K562 (cell line): ENCODE data around the gene TM9SF4. TPM values are rescaled to one million over a fixed set of nuclear protein-coding genes. Genes with fewer than 3 reads are reported as not detected.

Source experiments
- ATAC-seq: fragments of 200-7000 bp; cut with Tn5 transposase; 3 replicates; pipeline ENCODE4 v1.9.1; 2020; ENCODE audit warnings: moderate library complexity
- BruUV-seq: library from RNA; stranded (reverse); fragments of 400-500 nt; replicated peaks from 2 replicates; lab custom pipeline; 2021; lab: Mats Ljungman, UMichigan
- CTCF ChIA-PET: fragments of 300-600 bp; formaldehyde crosslinking; extraction: SDS; loops from one replicate; lab custom pipeline; 2021; ENCODE audit warnings: low intra/inter-chr PET ratio; lab: Yijun Ruan, JAX
- POLR2A ChIA-PET: fragments of 300-600, 350-650 bp; sonication (Branson Sonifier 250); formaldehyde crosslinking; extraction: SDS; loops from one replicate; lab custom pipeline; 2021; ENCODE audit warnings: antibody characterized with exemption, inconsistent platforms; lab: Yijun Ruan, JAX
- DNase-seq, 4 experiments: peaks; one replicate each; pipeline versions ENCODE4 v3.0.0 to v3.0.0-alpha.2; 2011 to 2018; ENCODE audit warnings: low spot score in 3 of 4, mixed read lengths in 3 of 4; ENCODE audit errors: extremely low read depth in 1 of 4
- FAIRE-seq: peaks from 2 replicates; lab custom pipeline; 2011; peaks lifted over from hg19 to GRCh38; lab: Jason Lieb, UNC
- H2AFZ ChIP-seq: 2 replicates; pipeline ENCODE4 v1.6.0; 2011; ENCODE audit warnings: low read depth, low read length, control low read depth, inconsistent platforms
- H3K27ac ChIP-seq: fragments of 200-600 bp; 3 replicates; pipeline ENCODE4 v1.8.0; 2011; ENCODE audit warnings: low read depth, mild to moderate bottlenecking, control low read depth, inconsistent platforms, low read length, moderate library complexity, mixed read lengths; ENCODE audit errors: extremely low read depth
- H3K27me3 ChIP-seq, 2 experiments: fragments of 300-600 bp in 1 of 2; 2 replicates in 1 of 2; 3 replicates in 1 of 2; pipeline versions ENCODE4 v1.6.0 to v1.8.0; 2011; ENCODE audit warnings: inconsistent platforms in 2 of 2, low read length in 2 of 2, mild to moderate bottlenecking in 1 of 2, mixed read lengths in 1 of 2, moderate library complexity in 1 of 2; ENCODE audit not compliant: control insufficient read depth in 2 of 2, insufficient read depth in 2 of 2
- H3K36me3 ChIP-seq: fragments of 300-600 bp; 3 replicates; pipeline ENCODE4 v1.8.0; 2011; ENCODE audit warnings: mild to moderate bottlenecking, low read length, inconsistent platforms; ENCODE audit not compliant: control insufficient read depth, insufficient read depth
- H3K4me1 ChIP-seq, 2 experiments: fragments of 200-600 bp in 1 of 2; replicated peaks in 1 of 2; 2 replicates in 1 of 2; 3 replicates in 1 of 2; pipeline versions ENCODE4 v1.5.1 to v1.8.0; 2011; ENCODE audit warnings: inconsistent platforms in 2 of 2, low read length in 2 of 2, mild to moderate bottlenecking in 1 of 2, mixed read lengths in 1 of 2, moderate library complexity in 1 of 2; ENCODE audit not compliant: control insufficient read depth in 2 of 2, insufficient read depth in 2 of 2
- H3K4me2 ChIP-seq: 2 replicates; pipeline ENCODE4 v1.6.1; 2011; ENCODE audit warnings: low read length, control low read depth, inconsistent platforms, mixed read lengths; ENCODE audit not compliant: insufficient read depth
- H3K4me3 ChIP-seq: fragments of 200-600 bp; sonication (generic), shearing (Covaris generic); 2 replicates; pipeline ENCODE4 v1.5.1; 2016; ENCODE audit warnings: control low read depth, inconsistent platforms
- H3K79me2 ChIP-seq: fragments of 200-600 bp; 3 replicates; pipeline ENCODE4 v1.8.0; 2011; ENCODE audit warnings: low read length, inconsistent platforms; ENCODE audit not compliant: control insufficient read depth, insufficient read depth
- H3K9ac ChIP-seq, 2 experiments: 2 replicates each; pipeline versions ENCODE4 v1.6.0 to v1.6.1; 2011; ENCODE audit warnings: low read depth in 2 of 2, low read length in 2 of 2, control low read depth in 1 of 2, inconsistent platforms in 1 of 2, mild to moderate bottlenecking in 1 of 2, mixed read lengths in 1 of 2; ENCODE audit not compliant: insufficient read depth in 1 of 2
- H3K9me1 ChIP-seq: one replicate; pipeline ENCODE4 v1.6.0; 2011; ENCODE audit warnings: inconsistent platforms, mild to moderate bottlenecking, low read length, moderate library complexity; ENCODE audit not compliant: control insufficient read depth, insufficient read depth
- H3K9me3 ChIP-seq: replicated peaks from 2 replicates; pipeline ENCODE4 v1.5.1; 2011; ENCODE audit warnings: low read depth, low read length, inconsistent platforms; ENCODE audit not compliant: control insufficient read depth, insufficient read depth
- H4K20me1 ChIP-seq: replicated peaks from 2 replicates; pipeline ENCODE4 v1.6.1; 2011; ENCODE audit warnings: low read length, inconsistent platforms, mixed read lengths; ENCODE audit not compliant: control insufficient read depth, insufficient read depth
- DMBX1 ChIP-seq: fragments of 250-450 bp; sonication (Bioruptor Pico); IDR thresholded peaks from 2 replicates; pipeline ENCODE4 v1.8.0; 2022; ENCODE audit warnings: inconsistent platforms, mild to moderate bottlenecking, moderate library complexity, borderline replicate concordance
- HNRNPK ChIP-seq: fragments of 200-400 bp; formaldehyde crosslinking; IDR thresholded peaks from one replicate; pipeline ENCODE4 v1.6.1; 2018; ENCODE audit warnings: mild to moderate bottlenecking, low read depth, low read length; ENCODE audit not compliant: poor library complexity, severe bottlenecking
- ILK ChIP-seq: fragments of 450-650 bp; IDR thresholded peaks from 2 replicates; pipeline ENCODE4 v1.6.1; 2016; ENCODE audit warnings: missing genetic modification characterization, low read depth, mild to moderate bottlenecking, missing compliant biosample characterization, moderate library complexity, borderline replicate concordance
- PHB2 ChIP-seq: fragments of 450-650 bp; IDR thresholded peaks from 2 replicates; pipeline ENCODE4 v1.6.1; 2017; ENCODE audit warnings: low read depth
- PHF8 ChIP-seq: fragments of 200-600 bp; sonication (generic); IDR thresholded peaks from 2 replicates; pipeline ENCODE4 v1.6.1; 2012; ENCODE audit warnings: mixed run types, mild to moderate bottlenecking, inconsistent platforms, low read length, moderate library complexity, borderline replicate concordance
- RBM34 ChIP-seq: fragments of 200-400 bp; formaldehyde crosslinking; IDR thresholded peaks from 2 replicates; pipeline ENCODE4 v1.6.1; 2018; ENCODE audit warnings: low read length, borderline replicate concordance; ENCODE audit not compliant: insufficient read depth
- ZNF232 ChIP-seq: sonication (generic); formaldehyde crosslinking; IDR thresholded peaks from 2 replicates; pipeline ENCODE4 v1.8.0; 2022; ENCODE audit warnings: mild to moderate bottlenecking, missing genetic modification reagents
- ZNF583 ChIP-seq: fragments of 250-450 bp; sonication (Bioruptor Pico); IDR thresholded peaks from 2 replicates; pipeline ENCODE4 v1.4.0; 2020
- ZNF695 ChIP-seq: fragments of 450-650 bp; formaldehyde crosslinking; IDR thresholded peaks from 2 replicates; pipeline ENCODE4 v1.4.0; 2020; ENCODE audit warnings: mild to moderate bottlenecking, moderate library complexity
- WGBS: fragments of 100-300 bp; shearing (Covaris generic); methylation state at CpG from one replicate; pipeline ENCODE4 v1.1.6; 2016; ENCODE audit warnings: low coverage, mixed read lengths; ENCODE audit not compliant: insufficient coverage; ENCODE audit errors: missing lambda C conversion rate; 5-methylcytosine and 5-hydroxymethylcytosine counted together
- in situ Hi-C: fragments of 300-500 bp; cut with MboI; formaldehyde crosslinking; loops from 4 replicates; pipeline ENCODE4 v1.15.0; 2018; ENCODE audit warnings: inconsistent platforms, mixed read lengths
- intact Hi-C: fragments of 100-400 bp; cut with micrococcal nuclease; formaldehyde crosslinking; loops from 2 replicates; pipeline ENCODE4 v1.14.2; 2022
- polyA plus RNA-seq, 8 experiments: library from polyadenylated mRNA; depleted of rRNA in 4 of 8; stranded (reverse) in 5 of 8; unstranded in 3 of 8; fragments of >200 nt; fragmentation: Nextera tagmentation in 2 of 8; fragmentation: Illumina TruSeq in 1 of 8; extraction: Ambion mirVana in 2 of 8; extraction: Trizol in 1 of 8; gene quantifications; 2 replicates each; pipeline versions ENCODE4 v1.2.1 to v1.2.3, GENCODE V29; 2011 to 2014; ENCODE audit warnings: inconsistent platforms in 1 of 8, missing spikeins in 1 of 8
- total RNA-seq, 7 experiments: library from RNA; depleted of rRNA in 6 of 7; stranded (reverse); fragments of >200 nt in 6 of 7; fragmentation: Illumina TruSeq in 2 of 7; extraction: Trizol in 2 of 7; gene quantifications; 2 replicates each; pipeline versions ENCODE4 v1.2.1 to v1.2.3, GENCODE V29; 2011 to 2021; ENCODE audit warnings: low replicate concordance in 1 of 7
- TF ChIP-seq, protein P1 (sequence below): sonication (generic); formaldehyde crosslinking; IDR thresholded peaks from 2 replicates; pipeline ENCODE4 v1.5.0; 2020; ENCODE audit warnings: missing genetic modification reagents
- TF ChIP-seq, protein P2 (sequence below), 2 experiments: fragments of 150-350 bp in 1 of 2; IDR thresholded peaks; 2 replicates each; pipeline ENCODE4 v1.6.1; 2012 to 2016; ENCODE audit warnings: low read depth in 2 of 2, low read length in 2 of 2, mild to moderate bottlenecking in 1 of 2, moderate library complexity in 1 of 2

The TM9SF4 gene
- total and polyA plus RNA-seq, 9 of the 15 experiments (the other 6 are each of a cell fraction or from before 2014, with no cell fraction given), result 14.5 to 46.3 (median 26.9) TPM

DNA sequence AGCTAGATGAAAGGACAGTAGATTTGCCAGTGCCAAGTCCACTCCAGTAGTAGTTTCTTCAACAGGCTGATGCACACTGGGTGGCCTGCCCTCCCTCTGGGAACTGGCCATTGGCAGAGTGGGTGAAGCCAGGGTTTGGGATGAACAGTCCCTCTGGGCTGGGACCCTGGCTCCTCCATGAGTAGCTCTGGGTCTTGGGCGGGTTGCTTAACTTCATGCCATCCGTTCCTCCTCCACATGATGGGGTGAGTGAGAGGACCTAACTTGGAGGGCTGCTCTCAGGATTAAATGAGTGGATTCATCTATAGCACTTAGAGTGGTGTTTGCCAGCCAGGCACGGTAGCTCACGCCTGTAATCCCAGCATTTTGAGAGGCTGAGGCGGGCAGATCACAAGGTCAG, 50.8 kb downstream of the TM9SF4 start:
- intact Hi-C loops (no loop called here), in situ Hi-C loops (loop anchor here (25.0 kb wide), 1 partner anchor 502 kb away; the partner anchor contains the start of gene C20orf203)
- Histone ChIP-seq H3K4me3 (no peak overlapping the region), H3K27me3 (no peaks in the 10 kb centered on the region), H3K9me1 (no peaks in the 10 kb centered on the region), H3K27ac (peak overlapping the region; percentile 85; the same call in 2 of the 3 replicates), H3K9ac (peak overlapping the region in 1 of 2 experiments; percentile 47; a peak in 1 of 4 replicates), H3K36me3 (peaks cover 78% of the 10 kb centered on the region), H3K4me1 (peaks cover 10 to 14% of the 10 kb centered on the region in 2 experiments), H3K4me2 (peak overlapping the region; percentile 48; the same call in 1 of the 2 replicates), H3K9me3 (no peaks in the 10 kb centered on the region), H2AFZ (no peak overlapping the region), H3K79me2 (no peaks in the 10 kb centered on the region), H4K20me1 (no peaks in the 10 kb centered on the region)
- FAIRE-seq, result no peak
- TF ChIP-seq, protein P1, sequence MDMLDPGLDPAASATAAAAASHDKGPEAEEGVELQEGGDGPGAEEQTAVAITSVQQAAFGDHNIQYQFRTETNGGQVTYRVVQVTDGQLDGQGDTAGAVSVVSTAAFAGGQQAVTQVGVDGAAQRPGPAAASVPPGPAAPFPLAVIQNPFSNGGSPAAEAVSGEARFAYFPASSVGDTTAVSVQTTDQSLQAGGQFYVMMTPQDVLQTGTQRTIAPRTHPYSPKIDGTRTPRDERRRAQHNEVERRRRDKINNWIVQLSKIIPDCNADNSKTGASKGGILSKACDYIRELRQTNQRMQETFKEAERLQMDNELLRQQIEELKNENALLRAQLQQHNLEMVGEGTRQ, result no peak
- TF ChIP-seq HNRNPK, result no peak
- ChIA-PET CTCF (interaction anchor here (1.3 kb wide), 1 partner anchor 493 kb away, joined by 3 read pairs; no protein-coding TSS in a partner anchor), POLR2A (interaction anchor here (0.5 to 1.1 kb wide), 2 partner anchors 9 to 225 kb away, joined by 3 read pairs; no protein-coding TSS in a partner anchor)
- 90% methylated on average over 5 of the region's 5 CpGs for WGBS
- BruUV-seq, result no TSS peak
- no peak for ATAC-seq
- no peak for DNase-seq

DNA sequence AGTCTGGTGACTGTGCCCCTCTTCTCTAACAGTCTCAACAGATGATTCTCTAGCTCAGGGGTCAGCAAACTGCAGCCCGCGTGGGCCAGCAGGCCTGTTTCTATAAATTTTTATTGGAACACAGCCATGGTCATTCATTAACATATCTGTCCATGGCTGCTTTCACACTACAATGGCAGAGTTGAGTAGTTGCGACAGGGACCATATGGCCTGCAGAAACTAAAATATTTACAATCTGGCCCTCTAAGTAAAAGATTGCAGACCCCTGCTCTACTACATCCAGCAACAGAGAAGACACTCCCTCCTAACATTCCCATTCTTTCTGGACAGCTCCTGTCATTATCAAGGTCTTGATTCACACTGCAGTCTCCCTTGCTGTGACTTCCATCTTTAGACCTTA, 52.8 kb downstream of the TM9SF4 start:
- Histone ChIP-seq H3K36me3 (peaks cover 82% of the 10 kb centered on the region), H3K4me1 (peaks cover 10 to 14% of the 10 kb centered on the region in 2 experiments), H3K79me2 (no peaks in the 10 kb centered on the region), H3K27me3 (no peaks in the 10 kb centered on the region), H3K27ac (no peak overlapping the region), H2AFZ (no peak overlapping the region), H3K9ac (no peak overlapping the region), H3K4me3 (no peak overlapping the region), H3K4me2 (no peak overlapping the region), H3K9me3 (no peaks in the 10 kb centered on the region), H3K9me1 (no peaks in the 10 kb centered on the region), H4K20me1 (no peaks in the 10 kb centered on the region)
- intact Hi-C loops (no loop called here), in situ Hi-C loops (loop anchor here (25.0 kb wide), 1 partner anchor 500 kb away; the partner anchor contains the start of gene C20orf203)
- ChIA-PET CTCF (no interaction called here), POLR2A (no interaction called here)
- DNase-seq (no peak), ATAC-seq (no peak), FAIRE-seq (no peak)
- no TSS peak for BruUV-seq
- WGBS, result 68% methylated on average over 3 of the region's 3 CpGs
- TF ChIP-seq ZNF232 (CRISPR knock-in tag), result no peak
- TF ChIP-seq, protein P2, sequence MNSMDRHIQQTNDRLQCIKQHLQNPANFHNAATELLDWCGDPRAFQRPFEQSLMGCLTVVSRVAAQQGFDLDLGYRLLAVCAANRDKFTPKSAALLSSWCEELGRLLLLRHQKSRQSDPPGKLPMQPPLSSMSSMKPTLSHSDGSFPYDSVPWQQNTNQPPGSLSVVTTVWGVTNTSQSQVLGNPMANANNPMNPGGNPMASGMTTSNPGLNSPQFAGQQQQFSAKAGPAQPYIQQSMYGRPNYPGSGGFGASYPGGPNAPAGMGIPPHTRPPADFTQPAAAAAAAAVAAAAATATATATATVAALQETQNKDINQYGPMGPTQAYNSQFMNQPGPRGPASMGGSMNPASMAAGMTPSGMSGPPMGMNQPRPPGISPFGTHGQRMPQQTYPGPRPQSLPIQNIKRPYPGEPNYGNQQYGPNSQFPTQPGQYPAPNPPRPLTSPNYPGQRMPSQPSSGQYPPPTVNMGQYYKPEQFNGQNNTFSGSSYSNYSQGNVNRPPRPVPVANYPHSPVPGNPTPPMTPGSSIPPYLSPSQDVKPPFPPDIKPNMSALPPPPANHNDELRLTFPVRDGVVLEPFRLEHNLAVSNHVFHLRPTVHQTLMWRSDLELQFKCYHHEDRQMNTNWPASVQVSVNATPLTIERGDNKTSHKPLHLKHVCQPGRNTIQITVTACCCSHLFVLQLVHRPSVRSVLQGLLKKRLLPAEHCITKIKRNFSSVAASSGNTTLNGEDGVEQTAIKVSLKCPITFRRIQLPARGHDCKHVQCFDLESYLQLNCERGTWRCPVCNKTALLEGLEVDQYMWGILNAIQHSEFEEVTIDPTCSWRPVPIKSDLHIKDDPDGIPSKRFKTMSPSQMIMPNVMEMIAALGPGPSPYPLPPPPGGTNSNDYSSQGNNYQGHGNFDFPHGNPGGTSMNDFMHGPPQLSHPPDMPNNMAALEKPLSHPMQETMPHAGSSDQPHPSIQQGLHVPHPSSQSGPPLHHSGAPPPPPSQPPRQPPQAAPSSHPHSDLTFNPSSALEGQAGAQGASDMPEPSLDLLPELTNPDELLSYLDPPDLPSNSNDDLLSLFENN (IDR thresholded peaks at IDR 0.05; ENCODE audit: low read depth in 2 of 2, low read length in 2 of 2), result no peak
- no peak for TF ChIP-seq PHB2
- no peak for TF ChIP-seq DMBX1 (CRISPR knock-in tag)
- no peak for TF ChIP-seq ZNF583
- no peak for TF ChIP-seq RBM34
- TF ChIP-seq ZNF695 (CRISPR knock-in tag), result no peak
- no peak for TF ChIP-seq PHF8
- no peak for TF ChIP-seq ILK
